HUDEP-2 (cell line): ENCODE results near the gene ROR1.

Experiments used
- DNase-seq, 76 experiments: peaks; one replicate each; lab custom pipeline; 2025; ENCODE audit not compliant: unreplicated experiment in 76 of 76; lab: John Stamatoyannopoulos, UW

ROR1 gene

GRCh38 chr1:64117492-64117891 lies 343.7 kb downstream of the ROR1 start:
- no peak for DNase-seq

DNA sequence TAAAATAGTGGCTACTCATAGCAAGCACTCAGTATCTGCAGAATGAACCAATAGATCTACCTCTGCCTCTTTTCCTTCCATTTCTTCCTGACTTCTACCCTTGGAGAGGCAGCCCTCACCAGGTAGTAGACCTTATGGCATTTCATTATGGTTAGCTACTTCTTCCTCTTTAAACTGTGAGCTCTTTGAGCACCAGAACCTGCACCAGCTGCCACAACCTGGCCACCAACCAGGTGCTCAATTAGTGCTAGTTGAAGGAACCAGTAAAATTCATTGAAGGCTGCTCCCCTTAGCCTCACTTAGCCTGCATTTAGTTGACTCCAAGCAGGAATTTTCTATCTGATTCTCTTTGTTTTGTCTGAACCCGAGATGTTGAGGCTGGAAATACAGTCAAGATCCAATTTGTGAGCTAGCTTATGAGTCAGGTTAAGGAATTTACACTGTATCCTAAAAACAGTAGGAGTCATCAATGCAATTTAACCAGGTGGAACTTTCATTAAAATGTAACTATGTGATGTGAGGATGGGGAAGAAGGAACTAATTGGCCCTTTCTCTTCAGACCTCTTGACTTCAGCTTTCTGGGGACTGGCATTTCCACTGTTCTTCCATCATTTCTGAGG lies 348.1 kb downstream of the ROR1 start:
- no peak for DNase-seq

GRCh38 chr1:64122588-64122987 lies 348.8 kb downstream of the ROR1 start:
- DNase-seq = no peak

GRCh38 chr1:64124704-64125440 lies 351.1 kb downstream of the ROR1 start:
- DNase-seq = no peak

GRCh38 chr1:64126581-64126980 lies 352.8 kb downstream of the ROR1 start:
- no peak for DNase-seq

GRCh38 chr1:64127297-64127696 lies 353.5 kb downstream of the ROR1 start:
- DNase-seq = no peak

DNA sequence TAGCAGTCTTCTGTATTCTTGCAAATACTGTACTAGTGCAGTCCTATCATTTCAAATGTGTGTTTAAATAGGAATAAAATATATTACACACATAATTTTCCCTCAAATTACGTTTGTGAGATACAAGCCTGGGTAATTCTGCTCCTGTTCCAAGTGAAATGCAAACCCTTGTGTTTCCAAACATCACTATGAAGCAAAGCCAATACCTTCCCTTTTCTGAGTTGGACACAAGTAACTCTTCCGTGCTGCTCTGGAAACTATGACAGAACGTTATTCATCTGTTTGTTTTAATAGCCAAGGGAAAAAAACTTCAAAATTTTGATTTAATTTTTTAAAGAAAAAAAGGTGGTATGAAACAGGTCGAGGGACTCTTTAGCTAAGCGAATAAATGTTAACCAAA lies 355.9 kb downstream of the ROR1 start:
- DNase-seq = no peak

DNA sequence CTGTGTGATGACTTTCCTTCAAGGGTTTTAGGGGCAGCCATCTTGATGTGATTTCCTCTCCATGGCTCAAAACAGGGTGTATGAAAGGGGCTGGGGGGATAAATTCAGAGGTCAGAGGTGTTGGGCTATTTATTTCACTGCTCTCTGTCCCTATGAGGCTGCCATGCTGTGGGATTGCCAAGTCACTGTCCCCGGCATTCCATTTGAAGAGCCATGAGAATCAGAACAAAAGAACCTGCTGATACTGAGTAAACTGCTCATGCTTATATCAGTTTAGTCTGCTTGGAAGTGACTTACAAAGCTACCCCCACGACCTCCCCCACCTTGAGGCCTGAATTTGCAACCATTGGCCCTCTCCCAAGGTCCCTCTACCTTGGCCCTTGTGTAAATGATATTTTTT lies 357.3 kb downstream of the ROR1 start:
- no peak for DNase-seq

DNA sequence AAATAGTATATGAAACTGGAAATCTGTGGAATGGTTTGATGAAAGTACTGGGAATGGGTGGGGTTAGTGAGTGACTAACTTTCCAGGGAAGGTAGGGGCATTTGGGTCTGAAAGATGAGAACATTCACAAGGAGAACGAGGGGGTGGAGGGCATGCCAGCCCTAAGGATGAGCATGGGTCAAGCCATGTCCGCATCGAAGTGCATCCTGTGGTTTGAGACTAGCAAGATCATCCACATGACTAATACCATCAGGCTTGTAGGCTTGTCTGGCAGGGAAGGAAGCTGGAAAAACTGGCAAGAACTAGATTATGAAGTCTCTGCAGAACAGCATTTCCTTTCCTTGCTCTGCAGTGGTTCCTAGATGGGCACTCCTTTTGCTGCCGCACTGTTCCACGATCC lies 359.2 kb downstream of the ROR1 start:
- DNase-seq = no peak

- no peak for DNase-seq
These were observed 361.8 kb downstream of the ROR1 start for GRCh38 chr1:64135462-64136223.

DNA sequence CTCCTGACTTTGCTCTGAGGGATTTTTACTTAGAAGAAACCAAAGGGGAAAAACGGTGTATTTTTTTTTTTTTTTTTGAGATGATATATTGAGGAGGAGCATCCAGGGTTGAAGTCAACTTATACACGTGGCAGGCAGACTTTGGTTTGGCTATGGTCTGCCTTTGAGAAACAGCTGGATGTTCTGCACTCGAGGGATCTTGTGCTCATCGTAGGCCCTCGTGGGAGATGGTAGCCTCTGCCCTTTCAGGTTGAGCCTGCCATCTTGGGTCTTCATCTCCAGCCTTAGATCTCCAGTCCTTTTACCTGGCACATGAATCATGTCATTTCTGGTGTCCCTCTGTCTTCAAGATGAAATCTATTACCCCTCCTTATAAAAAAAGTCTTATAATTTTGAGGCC lies 362.5 kb downstream of the ROR1 start:
- DNase-seq = no peak

GRCh38 chr1:64136752-64137411 lies 363.1 kb downstream of the ROR1 start:
- DNase-seq = peak in 50 of 76 experiments; percentile 1 to 73 (median 24)

DNA sequence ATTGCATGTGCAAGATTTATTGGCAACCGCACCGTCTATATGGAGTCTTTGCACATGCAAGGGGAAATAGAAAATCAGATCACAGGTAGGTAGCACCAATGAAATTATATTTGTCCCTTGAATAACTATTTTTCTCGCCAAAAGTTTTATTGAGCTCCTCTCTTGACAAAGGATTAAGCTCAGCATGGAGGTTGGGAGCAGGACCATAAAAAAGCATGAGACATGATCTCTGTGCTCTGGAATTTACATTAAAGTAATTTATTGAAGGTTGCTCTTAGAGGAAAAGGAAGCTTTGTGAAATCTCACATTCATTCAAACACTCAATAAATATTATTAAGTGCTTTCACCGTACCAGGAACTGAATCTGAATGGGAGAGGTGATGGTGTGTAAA lies 363.6 kb downstream of the ROR1 start:
- no peak for DNase-seq

DNA sequence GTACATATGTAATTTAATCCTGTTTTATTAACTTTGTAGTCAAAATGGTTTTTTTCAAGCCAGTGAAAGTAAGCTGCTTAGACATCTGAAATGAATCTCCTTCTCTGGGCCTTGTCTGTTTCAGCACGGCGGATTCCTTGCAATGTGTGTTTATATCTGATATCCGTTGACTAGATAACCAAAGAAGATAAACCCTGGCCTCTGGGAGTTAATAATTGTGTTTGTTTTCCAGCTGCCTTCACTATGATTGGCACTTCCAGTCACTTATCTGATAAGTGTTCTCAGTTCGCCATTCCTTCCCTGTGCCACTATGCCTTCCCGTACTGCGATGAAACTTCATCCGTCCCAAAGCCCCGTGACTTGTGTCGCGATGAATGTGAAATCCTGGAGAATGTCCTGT lies 366.1 kb downstream of the ROR1 start:
- DNase-seq = no peak

DNA sequence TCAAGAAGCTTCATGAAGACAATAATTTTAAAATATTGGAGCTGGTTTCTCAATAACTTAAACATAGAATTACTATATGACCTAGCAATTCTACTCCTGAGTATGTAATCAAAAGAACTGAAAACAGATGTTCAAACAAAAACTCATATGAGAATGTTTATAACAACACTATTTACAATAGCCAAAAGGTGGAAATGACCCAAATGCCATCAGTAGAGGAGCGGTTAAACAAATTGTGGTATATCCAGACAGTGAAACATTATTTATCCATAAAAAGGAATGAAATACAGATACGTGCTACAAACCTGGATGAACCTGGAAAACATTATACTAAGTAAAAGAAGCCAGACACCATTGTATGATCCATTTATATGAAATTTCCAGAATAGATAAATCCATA lies 366.8 kb downstream of the ROR1 start:
- DNase-seq = no peak

- DNase-seq = no peak
These were observed 373.4 kb downstream of the ROR1 start for GRCh38 chr1:64147045-64147724.

GRCh38 chr1:64147759-64148158 lies 373.9 kb downstream of the ROR1 start:
- DNase-seq = no peak

- no peak for DNase-seq
These were observed 376.4 kb downstream of the ROR1 start for GRCh38 chr1:64150266-64150665.

- DNase-seq = no peak
These were observed 377.0 kb downstream of the ROR1 start for GRCh38 chr1:64150729-64151230.

- no peak for DNase-seq
These were observed 381.5 kb downstream of the ROR1 start for GRCh38 chr1:64155278-64155677.
